Measurements from ENCODE around the gene NOD1.

DNA sequence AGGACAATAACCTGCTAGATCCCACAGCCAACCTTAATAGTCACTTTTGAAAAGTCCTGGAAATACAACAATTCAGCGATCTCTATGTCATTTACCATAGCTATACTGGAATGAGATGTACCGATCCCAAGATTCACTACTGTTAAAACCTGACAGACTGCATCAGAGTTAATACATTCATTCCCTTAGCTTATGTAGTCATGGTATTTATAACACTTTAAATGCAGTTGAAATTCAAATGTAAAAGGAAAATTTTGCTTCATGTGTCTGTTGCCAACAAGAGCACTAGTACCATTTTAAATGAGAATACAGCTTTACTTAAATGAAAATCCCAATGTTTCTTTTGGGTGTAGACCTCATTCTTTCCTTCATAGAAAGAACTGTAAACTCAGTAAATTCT is 37.2 kb upstream of the NOD1 start:
- TF ChIP-seq CTCF (IDR thresholded peaks at IDR 0.05) (no peak), POLR2A (IDR thresholded peaks at IDR 0.05) (no peak)
